Endometrial microvascular endothelial cells (primary cell): ENCODE data around the gene ADSS2. TPM values are rescaled to one million over a fixed set of nuclear protein-coding genes. Genes with fewer than 3 reads are reported as not detected.

ENCODE experiments used
- in situ Hi-C: cut with HindIII; loops from 2 replicates; pipeline ENCODE4 v1.10.0; 2017; ENCODE audit warnings: low sequenced_read_pairs, low pct_unique_long_range_greater_than_20kb; ENCODE audit errors: inconsistent ontology term
- total RNA-seq: library from RNA; depleted of rRNA; stranded (reverse); fragments of >200 nt; gene quantifications from one replicate; pipeline ENCODE4 v1.2.3, GENCODE V29; 2015; ENCODE audit errors: inconsistent ontology term

ADSS2 gene
- total RNA-seq, 1 donor from 2014 or later: 61.5 TPM

DNA sequence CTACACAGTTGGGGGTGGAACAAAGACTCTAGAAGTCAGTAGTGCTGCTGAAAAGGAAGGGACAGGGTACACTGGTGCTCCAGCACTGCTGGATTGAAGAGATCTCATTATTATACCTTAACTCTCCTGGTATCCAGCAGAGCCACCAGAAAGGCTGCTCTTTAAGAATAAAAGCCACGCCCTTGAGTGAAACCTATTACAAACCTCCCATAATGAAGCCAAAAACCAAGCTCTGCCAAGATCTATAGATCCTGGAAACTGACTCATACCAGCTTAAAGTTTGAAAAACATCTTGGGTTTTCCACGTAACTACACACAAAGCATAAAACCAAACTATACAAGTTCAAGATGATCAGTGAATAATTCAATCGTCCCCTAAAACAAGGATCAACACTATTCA lies 38.0 kb downstream of the ADSS2 start:
- in situ Hi-C loops: no loop called here

DNA sequence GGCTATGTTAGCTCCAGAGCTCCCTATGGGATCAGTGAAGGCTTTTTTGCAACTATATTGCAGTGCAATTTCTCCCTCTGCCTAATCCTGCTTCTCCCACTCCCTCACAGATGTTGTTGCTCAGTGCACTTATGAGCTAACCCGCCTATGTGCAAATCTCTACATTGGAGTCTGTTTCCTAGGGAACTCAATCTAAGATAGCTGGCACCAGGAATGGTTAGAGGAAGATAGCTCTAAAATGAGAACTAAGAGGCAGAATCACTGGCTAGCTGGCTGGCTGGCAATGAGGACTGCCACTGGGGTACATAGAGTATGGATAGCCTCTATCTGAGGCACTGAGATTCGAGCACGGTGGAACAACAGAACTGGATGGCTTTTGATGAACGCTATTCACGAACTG lies 39.5 kb downstream of the ADSS2 start:
- in situ Hi-C loops: no loop called here

DNA sequence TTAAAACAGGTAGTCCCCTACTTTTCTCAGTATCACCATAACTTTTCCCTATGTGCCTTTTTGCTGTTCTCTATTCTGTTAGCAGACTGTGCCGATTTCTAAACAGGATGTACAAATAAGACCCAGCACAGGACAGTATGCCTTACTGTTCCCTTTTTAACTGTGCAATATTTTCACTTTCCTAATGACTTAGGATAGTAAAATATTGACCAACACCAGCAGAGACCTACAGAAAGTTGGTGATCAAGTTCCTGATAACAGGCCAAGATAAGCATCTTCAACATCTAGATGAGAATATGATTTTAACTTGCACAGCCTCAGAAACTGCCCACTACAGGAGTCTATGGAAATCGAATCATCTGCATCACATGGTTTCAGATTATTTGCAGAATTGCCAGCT lies 42.0 kb downstream of the ADSS2 start:
- in situ Hi-C loops: no loop called here

DNA sequence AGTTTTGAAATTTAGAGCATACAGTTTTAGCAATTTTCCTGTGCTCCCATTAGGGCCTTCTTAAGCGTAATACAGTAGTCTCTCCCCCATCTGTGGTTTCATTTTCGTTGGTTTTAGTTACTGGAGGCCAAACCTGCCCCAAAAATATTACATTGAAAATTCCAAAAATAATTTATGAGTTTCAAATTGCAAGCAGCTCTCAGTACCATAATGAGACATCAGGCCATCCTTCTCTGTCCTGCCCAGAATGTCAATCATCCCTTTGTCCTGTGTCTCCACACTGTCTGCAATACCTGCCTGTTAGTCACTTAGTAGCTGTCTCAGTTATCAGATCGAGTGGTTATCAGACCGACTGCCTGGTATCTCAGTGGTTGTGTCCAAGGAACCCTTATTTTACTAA lies 45.4 kb downstream of the ADSS2 start:
- in situ Hi-C loops: no loop called here

DNA sequence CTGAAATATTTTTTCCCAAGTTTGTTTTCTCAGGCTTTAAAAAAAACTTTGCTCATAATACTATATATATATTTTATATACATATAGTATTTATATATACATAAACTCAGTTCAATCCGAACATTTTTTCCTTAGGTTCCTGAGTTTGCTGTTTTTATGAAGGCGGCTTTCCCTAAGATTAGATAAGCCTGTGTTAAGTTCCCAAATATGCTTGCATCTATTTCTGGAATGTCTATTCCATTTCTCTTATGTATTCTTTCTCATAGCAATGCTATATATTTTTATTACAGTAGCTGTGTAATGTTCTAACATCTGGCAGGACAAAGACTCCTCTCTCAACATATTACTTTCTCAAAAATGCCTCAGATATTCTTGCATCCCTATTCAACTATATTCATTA lies 45.9 kb downstream of the ADSS2 start:
- in situ Hi-C loops: no loop called here

DNA sequence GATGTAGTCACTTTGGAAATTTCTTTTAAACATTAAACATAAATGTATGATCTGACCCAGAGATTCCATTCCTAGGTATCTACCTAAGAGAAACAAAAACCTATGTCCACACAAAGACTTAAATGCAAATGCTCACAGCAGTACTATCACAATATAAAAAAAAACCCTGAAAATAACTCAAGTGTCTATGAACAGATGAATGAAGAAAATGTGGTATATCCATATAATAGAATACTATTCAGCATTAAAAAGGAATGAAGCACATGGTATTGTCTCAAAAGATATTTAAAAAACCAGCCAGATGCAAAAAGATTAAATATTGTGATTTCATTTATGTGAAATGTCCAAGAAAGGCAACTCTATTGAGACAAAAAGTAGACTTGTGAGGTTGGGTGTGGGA lies 48.3 kb downstream of the ADSS2 start:
- in situ Hi-C loops: no loop called here

DNA sequence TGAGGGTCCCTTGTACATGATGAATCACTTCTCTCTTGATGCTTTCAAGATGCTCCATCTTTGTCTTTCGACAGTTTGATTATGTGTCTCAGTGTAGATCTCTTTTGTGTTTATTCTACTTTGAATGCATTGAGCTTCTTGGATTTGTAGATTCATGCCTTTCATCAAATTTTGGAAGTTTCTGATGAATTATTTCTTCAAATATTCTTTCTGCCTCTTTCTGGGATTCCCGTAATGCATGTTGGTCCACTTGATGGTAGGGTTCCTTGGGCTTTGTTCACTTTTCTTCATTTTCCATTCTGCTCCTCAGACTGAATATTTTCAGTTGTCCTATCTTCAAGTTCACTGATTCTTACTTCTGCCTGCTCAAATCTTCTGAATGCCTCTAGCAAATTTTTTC lies 50.7 kb downstream of the ADSS2 start:
- in situ Hi-C loops: no loop called here

DNA sequence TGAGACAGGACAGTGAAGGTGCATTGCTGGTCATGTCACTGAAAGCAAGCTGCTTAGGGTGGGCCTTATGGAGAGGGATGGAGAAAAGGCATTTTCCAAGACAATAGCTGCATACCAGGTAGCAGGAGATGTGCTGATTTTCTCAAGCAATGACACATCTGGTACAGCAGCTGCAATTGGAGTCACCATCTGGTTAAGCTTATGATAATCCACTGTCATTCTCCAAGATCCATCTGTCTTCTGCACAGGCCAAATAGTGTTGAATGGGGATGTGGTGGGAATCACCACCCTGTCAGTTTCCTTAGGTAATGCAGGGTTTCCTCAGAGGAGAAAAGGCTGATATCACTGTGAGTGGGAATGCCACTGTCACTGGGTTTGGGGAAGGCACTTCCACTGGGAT lies 54.6 kb downstream of the ADSS2 start:
- in situ Hi-C loops: no loop called here

DNA sequence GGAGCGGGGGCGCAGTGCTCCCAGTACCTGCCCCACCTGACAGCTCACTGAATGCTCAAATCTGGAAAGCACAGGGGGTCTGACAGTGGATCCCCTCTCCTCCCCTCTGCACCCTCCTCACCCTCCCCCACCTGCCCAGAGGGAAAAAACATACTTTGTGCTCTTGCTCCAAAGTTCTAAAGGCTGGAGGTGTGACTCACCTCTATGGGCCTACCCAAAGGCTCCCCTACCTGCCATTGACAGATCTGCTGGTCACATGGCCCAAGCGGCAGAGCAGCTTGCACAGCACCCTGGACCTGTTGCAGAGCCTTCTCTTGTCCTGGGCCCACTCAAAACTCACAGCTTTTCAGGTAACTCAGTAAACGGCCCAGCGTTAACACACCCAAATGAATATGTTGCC lies 55.7 kb downstream of the ADSS2 start:
- in situ Hi-C loops: no loop called here

DNA sequence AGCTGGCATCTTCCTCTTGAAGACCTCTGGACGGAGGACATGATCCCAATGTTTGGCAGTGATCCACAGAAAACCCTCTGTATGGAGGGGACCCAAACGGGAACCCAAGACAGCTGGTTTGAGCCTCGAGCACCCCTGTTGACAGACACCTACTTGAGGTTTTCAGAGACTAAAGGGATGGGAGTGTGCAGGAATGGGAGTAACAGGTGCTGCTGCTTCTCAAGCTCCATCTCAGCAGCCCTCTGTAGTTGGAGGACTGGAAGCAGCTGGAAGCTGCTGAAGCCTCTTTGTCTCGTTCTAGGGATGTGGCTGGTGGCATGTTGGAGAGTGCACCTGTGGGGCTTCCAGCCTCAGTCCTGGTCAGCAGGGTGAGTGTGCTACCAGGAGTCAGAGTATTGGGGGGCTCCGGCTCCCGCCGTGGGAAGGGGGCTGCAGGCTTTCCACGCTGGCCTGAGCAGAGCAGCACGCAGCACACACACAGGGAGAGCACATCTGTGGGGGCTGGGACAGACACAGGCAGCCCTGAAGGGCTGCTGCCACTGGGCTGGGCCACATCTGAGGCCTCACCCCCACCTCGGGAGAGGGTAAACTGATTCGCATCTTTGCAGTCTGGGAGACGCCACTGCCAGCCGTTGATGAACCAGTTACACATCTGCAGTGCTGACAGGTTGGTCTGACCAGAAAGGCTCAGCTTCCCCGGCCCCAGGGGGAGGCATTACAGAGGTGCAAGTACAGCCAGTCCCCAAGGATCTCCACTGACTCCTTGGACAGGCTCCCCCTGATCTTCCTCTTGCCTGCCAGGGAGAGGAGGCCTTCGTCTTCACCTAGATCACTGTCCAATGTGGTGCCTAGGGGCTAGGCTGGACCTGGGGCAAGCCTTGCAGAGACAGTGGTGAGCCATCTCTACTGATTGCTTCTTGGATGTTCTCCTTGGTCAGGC lies 56.6 kb downstream of the ADSS2 start:
- in situ Hi-C loops: no loop called here

DNA sequence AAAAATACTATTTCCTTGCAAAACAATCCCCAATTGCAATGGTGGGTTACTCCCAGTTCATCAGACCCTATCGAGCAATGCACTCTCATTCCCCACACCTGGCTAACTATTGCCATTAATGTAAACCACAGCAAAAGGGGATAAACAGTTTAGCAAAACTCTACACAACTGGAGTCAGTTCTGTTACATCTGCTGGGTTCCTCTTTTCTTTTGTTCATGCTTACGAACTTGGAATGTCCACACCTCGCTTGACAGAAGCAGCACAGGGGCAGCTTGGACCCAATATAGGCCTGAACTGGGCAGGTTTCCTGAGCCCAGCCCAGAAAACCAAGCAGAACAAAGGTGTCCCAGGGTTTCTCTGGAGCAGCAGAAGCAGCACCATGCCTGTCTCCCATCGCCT lies 57.4 kb downstream of the ADSS2 start:
- in situ Hi-C loops: no loop called here

DNA sequence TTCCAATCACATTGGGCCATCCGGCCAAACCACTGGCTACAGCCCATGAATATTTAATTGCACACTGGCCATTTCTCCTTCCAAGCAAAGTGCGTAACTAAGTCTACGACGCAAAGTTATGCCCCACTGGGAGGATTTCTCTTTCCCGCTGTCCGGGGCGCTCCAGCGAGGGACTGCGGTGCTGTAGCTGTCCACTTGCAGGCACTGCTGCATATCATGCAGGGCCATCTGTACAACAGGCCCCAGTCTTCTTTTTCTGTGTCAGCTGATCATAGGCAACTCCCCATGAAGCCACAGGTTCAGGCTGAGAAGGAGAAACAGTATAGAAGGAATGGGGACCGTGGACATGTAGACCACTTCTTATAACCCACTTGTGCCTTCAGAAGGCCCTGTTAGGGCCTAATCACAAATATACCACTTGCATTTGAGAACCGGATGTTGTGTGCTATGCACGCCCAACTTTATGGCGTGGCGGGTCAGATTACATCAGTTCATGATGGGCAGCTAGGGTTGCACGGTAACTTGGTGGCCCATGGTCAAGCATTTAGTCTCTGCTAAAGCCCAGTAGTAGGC lies 58.0 kb downstream of the ADSS2 start:
- in situ Hi-C loops: no loop called here

DNA sequence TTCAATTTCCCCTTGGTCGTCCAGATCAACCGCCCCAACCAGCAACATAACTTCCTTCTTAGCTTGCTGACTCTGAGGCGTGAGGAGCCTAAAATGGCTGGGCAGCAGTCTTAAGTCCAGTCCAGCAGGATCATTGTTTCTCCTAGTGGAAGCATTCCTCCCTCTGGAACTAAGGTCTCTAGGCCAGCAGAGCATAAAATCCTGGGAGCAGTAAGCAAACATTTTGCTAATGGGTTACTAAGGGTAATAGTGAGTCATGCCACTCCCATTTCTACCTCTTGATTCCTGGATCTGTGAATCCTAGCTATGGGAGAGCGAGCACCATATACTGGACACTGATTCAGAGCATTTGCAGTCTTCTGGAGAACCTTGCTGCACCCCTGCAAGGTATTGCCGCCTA lies 59.9 kb downstream of the ADSS2 start:
- in situ Hi-C loops: no loop called here

DNA sequence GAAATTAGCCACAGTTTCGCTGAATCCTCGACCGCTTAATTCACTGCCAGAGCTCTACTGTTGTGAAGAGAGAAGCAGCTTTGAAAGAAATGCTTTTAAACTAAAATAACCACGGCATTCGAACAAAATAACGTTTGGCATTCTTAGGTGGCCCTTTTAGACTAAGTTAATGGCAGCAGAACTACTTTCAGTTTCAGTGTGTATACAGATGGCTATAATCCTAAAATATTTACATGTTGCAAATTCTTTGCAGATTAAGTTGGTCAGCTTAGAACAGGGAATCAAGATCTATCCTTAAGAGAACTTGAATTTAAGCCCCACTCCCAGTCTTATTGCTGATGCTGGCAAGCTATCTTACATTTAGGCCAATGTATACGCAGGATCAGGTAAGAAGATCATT lies 62.7 kb downstream of the ADSS2 start:
- in situ Hi-C loops: no loop called here

DNA sequence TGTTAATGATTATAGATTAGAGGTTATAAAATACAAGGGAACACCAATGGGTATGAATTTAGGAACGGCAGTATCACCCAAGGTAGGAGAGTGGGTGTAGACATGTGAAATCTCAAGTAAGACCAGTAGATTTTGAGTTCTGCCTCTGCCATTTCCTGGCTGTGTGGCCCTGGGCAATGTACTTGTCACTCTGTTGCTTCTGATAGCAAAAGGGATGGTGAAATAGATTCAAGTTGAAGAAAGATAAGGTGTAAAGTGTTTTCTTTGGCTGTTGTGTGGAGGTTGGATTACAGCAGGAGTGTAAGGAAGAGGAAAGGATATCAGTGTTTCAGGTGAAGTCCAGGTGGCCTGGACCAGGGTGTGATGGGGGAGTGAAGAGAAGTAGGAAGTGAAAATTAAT lies 64.3 kb downstream of the ADSS2 start:
- in situ Hi-C loops: no loop called here

DNA sequence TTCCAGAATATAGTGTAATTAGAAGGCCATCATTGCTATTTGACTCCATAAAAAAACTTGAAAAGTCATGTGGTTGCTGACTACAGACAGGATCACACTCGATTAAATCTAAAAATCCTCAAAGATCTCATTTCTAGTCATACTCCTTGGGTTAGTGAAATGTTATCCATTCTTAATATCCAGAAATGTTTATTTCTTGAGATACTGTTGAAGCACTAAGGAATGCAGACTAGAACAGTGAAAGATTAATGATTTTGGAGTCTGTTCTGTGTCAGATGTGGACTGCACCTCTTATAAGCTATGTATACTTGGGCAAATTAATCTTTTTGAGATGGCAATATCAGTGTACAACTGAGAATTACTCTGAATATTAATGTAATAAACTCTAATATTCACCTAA lies 65.1 kb downstream of the ADSS2 start:
- in situ Hi-C loops: no loop called here

DNA sequence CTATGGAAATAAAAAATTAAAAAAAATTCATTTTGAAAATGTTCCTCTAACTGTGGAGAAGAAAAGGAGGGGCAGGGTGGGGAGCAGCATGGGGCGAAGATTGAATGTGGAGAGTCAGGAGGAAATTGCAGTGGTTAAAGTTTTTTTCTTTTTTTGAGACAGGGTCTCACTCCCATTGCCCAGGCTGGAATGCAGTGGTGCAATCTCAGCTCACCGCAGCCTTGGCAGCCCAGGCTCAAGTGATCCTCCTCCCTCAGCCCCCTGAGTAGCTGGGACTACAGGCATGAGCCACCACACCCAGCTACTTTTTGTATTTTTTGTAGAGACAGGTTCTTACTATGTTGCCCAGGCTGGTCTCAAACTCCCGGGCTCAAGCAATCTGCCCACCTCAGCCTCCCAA lies 67.6 kb downstream of the ADSS2 start:
- in situ Hi-C loops: no loop called here

DNA sequence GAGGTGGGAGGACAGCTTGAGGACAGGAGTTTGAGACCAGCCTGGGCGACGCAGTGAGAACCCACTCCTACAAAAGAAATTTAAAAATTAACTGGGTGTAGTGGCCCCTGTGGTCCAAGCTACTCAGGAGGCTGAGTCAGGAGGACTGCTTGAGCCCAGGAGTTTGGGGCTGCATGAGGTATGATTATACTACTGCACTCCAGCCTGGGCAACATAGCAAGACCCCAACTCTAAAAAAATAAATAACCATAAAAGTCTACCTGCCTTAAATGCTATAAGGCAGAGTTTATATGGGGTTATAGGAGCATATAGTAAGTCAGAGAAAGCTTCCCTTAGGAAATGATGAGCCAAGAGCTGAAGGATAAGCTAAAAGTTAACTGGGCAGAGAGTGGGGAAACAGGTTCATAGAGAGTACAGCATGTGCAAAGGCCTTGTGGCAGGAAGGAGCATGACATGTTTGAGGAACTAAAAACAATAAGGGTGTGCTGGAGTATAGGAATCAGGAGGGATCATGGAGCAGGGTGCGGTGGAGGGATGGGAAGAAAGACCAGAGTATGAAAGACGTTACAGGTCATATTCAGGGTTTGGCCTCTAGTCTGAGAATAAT lies 68.3 kb downstream of the ADSS2 start:
- in situ Hi-C loops: no loop called here

DNA sequence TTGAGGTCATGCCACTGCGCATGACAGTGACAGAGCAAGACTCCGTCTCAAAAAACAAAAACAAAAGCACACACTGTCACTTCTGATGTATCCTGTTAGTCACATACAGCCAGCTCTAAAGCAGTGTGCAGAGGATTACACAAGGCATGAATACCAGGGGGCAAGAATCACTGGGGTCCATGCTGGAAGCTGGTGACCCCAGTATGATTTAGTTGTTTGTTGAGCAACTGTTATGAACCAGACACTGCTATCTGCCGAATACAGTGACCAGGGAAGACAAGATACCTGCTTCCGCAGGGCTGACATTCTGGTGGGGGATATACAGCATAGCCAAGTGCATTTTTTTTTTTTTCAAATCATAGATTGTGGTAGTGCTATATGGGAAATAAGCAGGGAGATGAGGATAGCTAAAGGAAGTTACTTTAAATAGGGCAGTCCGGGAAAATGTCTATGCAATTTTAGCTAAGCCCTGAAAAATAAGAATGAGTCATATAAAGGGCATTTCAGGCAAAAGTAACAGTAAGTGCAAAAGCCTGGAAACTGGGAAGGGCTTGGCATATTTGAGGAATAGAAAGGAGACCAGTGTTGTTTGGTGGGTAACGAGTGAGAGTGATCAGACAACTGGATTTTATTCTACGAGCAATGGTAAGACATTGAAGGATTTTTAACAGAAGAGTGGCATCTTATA lies 69.7 kb downstream of the ADSS2 start:
- in situ Hi-C loops: no loop called here

DNA sequence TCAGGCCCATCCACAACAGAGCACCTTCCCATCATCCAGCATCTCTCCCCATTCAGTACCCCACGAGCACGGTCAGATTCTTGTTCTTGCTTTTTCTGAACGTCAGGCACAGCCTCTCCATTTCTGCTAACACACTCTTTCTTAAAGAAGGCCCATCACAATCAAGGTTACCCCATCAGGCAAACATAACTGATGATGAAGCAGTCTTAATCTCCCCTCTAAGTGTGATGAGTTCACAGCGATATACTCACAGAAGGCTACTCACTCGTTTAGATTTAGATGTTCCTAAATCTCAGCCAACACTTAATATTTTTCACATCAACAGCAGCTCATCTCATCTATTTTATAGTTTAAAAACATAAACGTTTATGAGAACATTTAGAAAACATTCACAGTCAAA lies 75.6 kb downstream of the ADSS2 start:
- in situ Hi-C loops: no loop called here
